BJ (cell line): ENCODE results near the gene DYNC1LI1. TPM values are rescaled to one million over a fixed set of nuclear protein-coding genes. Genes with fewer than 3 reads are reported as not detected.

Experiments
- CTCF ChIA-PET: fragments of 350-600 bp; formaldehyde crosslinking; extraction: SDS; loops from one replicate; lab custom pipeline; 2021; ENCODE audit warnings: antibody characterized with exemption, inconsistent platforms; lab: Yijun Ruan, JAX
- POLR2A ChIA-PET: fragments of 300-600 bp; sonication (Branson Sonifier 250); formaldehyde crosslinking; extraction: SDS; loops from one replicate; lab custom pipeline; 2021; ENCODE audit warnings: antibody characterized with exemption; lab: Charles Lee
- DNase-seq: peaks from one replicate; pipeline ENCODE4 v3.0.0-alpha.2; 2011; ENCODE audit warnings: low read depth
- H3K27me3 ChIP-seq: 2 replicates; pipeline ENCODE4 v1.6.0; 2011; ENCODE audit warnings: low read length; ENCODE audit not compliant: control insufficient read depth, insufficient read depth
- H3K36me3 ChIP-seq: 2 replicates; pipeline ENCODE4 v1.5.1; 2011; ENCODE audit warnings: low read length; ENCODE audit not compliant: control insufficient read depth, insufficient read depth
- H3K4me3 ChIP-seq: 2 replicates; pipeline ENCODE4 v1.5.1; 2011; ENCODE audit warnings: low read depth, mild to moderate bottlenecking, control low read depth, low read length
- polyA plus RNA-seq: library from polyadenylated mRNA; depleted of rRNA; stranded (reverse); fragments of >200 nt; gene quantifications from 2 replicates; pipeline ENCODE4 v1.2.3, GENCODE V29; 2011
- TF ChIP-seq, protein P1 (sequence below): IDR thresholded peaks from 2 replicates; pipeline ENCODE4 v1.5.1; 2011; ENCODE audit warnings: low read depth, mild to moderate bottlenecking, control low read depth, inconsistent platforms, low read length, moderate library complexity; ENCODE audit not compliant: insufficient read depth

DYNC1LI1 gene
- polyA plus RNA-seq, 1 experiment, result 15.9 TPM

DNA sequence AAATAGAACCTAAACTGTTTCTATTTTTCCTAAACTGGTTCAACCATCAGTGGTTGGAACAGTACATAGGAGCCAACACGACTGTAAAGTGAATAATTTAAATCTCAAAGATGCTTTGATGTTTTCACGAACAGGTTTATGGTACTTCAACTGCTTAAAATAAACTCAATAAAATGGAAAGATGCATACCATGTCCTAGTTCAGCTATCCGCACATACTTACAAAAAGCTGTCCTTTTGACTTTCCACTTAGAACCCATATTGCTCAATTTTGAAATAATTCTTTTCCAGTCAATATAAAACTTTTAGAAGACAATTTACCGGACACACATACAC, 68.9 kb downstream of the DYNC1LI1 start:
- DNase-seq, result no peak
- TF ChIP-seq, protein P1, sequence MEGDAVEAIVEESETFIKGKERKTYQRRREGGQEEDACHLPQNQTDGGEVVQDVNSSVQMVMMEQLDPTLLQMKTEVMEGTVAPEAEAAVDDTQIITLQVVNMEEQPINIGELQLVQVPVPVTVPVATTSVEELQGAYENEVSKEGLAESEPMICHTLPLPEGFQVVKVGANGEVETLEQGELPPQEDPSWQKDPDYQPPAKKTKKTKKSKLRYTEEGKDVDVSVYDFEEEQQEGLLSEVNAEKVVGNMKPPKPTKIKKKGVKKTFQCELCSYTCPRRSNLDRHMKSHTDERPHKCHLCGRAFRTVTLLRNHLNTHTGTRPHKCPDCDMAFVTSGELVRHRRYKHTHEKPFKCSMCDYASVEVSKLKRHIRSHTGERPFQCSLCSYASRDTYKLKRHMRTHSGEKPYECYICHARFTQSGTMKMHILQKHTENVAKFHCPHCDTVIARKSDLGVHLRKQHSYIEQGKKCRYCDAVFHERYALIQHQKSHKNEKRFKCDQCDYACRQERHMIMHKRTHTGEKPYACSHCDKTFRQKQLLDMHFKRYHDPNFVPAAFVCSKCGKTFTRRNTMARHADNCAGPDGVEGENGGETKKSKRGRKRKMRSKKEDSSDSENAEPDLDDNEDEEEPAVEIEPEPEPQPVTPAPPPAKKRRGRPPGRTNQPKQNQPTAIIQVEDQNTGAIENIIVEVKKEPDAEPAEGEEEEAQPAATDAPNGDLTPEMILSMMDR, result no peak
- peak overlapping the region; percentile 79 for H3K4me3 ChIP-seq
- no peaks in the 10 kb centered on the region for H3K36me3 ChIP-seq
- CTCF ChIA-PET, result interaction anchor here (1.2 to 1.6 kb wide), 2 partner anchors 11 to 127 kb away, joined by 3 to 7 read pairs; no protein-coding TSS in a partner anchor
- no peaks in the 10 kb centered on the region for H3K27me3 ChIP-seq
- POLR2A ChIA-PET, result interaction anchor here (0.6 kb wide), 1 partner anchor 69 kb away, joined by 4 read pairs; the partner anchor contains the start of gene DYNC1LI1

DNA sequence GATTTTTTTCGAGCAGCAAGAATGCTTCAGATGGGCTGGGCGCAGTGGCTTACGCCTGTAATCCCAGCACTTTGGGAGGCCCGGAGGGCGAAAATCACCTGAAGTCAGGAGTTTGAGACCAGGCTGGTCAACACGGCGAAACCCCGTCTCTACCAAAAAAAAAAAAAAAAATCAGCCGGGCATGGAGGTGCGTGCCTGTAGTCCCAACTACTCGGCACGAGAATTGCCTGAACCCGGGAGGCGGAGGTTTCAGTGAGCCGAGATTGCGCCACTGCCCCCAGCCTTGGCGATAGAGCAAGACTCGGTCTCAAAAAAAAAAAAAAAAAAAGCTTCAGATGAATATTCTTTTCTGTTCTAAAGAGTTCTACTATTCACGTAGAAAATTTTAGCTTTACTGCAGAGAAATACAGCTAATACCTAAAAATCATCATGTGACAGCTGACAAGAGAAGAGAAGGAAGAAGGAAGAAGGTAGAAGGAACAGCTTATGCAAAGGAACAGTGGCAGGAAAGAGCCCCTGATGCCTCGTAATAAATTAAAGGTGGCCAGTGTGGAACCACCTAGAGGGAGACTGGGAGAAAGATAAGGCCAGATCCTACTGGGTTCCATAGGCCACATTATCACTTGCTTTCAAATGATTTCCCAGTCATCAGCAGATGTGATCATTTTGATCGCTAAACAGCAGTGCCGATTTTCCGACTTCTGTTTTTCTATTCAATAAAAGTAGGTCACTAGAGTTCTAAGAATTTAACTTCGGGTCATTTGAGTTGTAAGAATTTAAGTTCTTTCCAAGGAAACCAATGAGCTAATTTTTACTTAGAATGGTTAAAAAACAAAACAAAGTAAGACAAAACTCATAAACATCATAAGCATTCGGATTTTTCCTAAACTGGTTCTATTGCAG, 69.5 kb downstream of the DYNC1LI1 start:
- TF ChIP-seq, protein P1, result no peak
- CTCF ChIA-PET, result interaction anchor here (1.2 to 1.7 kb wide), 3 partner anchors 9 to 126 kb away, joined by 3 to 7 read pairs (median 7); no protein-coding TSS in a partner anchor
- Histone ChIP-seq H3K27me3 (no peaks in the 10 kb centered on the region), H3K36me3 (no peaks in the 10 kb centered on the region), H3K4me3 (peak overlapping the region; percentile 79)
- POLR2A ChIA-PET, result no interaction called here
- no peak for DNase-seq

DNA sequence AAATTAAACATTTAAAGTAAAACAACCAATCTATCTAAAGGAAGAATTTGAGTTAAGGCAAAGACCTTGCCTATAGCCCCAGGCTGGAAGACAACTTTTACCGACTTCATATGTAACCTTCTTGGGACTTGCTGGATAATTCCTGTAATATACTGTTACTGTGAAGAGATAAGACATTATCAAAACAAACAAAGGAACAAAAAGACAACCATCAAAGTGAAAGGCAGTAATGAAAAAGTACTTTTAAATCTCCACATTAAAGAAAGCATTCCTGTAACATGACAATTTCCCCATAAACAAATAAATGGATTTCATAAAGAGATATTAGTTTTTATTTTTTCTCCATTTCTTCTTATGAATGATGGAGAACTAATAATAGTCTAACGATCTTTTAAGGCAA, 70.4 kb downstream of the DYNC1LI1 start:
- H3K36me3 ChIP-seq, result no peaks in the 10 kb centered on the region
- H3K27me3 ChIP-seq, result no peaks in the 10 kb centered on the region
- DNase-seq, result no peak
- TF ChIP-seq, protein P1, result no peak
- H3K4me3 ChIP-seq, result no peak overlapping the region
- CTCF ChIA-PET, result interaction anchor here (1.2 to 1.7 kb wide), 2 partner anchors 10 to 12 kb away, joined by 3 to 7 read pairs; no protein-coding TSS in a partner anchor
- POLR2A ChIA-PET, result no interaction called here

DNA sequence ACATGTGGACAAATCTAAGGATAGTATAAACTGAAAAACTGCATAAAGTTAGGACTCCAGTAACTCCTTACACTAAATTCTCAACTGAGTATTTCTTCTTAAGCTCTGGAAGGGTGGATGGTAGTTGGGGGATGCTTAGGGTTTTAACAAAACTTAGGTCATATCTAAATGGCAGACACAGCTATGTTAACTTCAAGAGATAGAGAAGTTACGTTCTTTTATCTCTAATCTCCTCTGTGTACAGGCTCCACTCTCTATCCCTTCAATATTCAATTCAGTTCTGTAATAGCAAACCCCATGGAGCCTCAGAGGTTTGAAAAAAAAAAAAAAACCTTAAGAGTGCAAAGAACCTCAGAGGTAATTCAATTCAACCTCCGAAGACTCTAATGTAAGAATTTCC, 71.1 kb downstream of the DYNC1LI1 start:
- ChIA-PET POLR2A (no interaction called here), CTCF (interaction anchor here (1.7 kb wide), 1 partner anchor 11 kb away, joined by 7 read pairs; no protein-coding TSS in a partner anchor)

DNA sequence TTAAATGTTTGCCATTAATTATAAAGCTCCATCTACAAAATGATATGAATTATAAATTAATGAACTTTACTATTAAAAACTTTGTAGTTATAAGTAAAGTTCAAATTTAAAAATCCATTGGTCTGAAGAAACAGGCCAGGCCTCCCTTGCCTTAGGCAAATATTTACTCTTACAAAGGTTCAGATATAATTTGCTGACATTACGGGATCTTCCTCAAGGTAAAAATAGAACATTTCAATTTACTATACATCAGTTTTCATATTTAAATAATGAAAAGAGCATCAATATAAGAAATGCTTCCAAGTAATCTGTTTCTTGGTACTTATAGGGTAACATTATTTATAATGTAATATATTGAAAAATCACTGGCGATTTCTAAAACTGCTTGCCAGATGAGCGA, 71.7 kb downstream of the DYNC1LI1 start:
- TF ChIP-seq, protein P1, result no peak
- ChIA-PET CTCF (interaction anchor here (0.9 kb wide), 1 partner anchor 31 kb away, joined by 3 read pairs; no protein-coding TSS in a partner anchor), POLR2A (no interaction called here)
- no peak overlapping the region for H3K4me3 ChIP-seq
- H3K36me3 ChIP-seq, result no peaks in the 10 kb centered on the region
- H3K27me3 ChIP-seq, result no peaks in the 10 kb centered on the region
- DNase-seq, result no peak

More for the DNA sequence above, 71.1 kb downstream of the DYNC1LI1 start:
- no peak for DNase-seq
- H3K36me3 ChIP-seq, result no peaks in the 10 kb centered on the region
- TF ChIP-seq, protein P1, result no peak
- H3K27me3 ChIP-seq, result no peaks in the 10 kb centered on the region
- no peak overlapping the region for H3K4me3 ChIP-seq
